HS-27A (cell line): Measurements from ENCODE around the gene SLC9A3.
"Not testable (repeated sequence)": the region's sequence is repeated elsewhere in the genome, so short reads cannot be mapped to it uniquely, and the experiment has no call there.

Experiments
- DNase-seq: peaks from one replicate; pipeline ENCODE4 v3.0.0-alpha.2; 2012; ENCODE audit warnings: low read depth, missing footprints

SLC9A3 gene

DNA sequence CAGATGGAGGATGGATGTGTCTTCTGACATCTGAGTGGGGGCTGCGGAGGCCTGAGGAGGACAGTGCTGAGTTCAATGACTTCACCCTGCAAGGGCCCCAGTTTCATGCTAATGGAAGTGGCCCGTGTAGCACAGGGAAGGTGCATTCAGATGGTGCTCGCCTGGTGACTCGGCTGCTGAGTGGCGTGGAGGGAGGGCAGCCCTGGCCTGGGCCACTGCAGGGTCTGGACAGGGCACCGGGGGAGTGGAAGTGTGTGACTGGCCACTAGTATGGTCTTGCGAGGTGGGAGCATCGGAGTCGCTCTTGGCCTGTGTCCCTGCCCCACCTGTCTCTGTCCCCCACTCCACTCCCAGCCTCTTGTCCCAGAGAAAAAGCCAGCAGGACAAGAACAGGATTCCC lies 1.7 kb upstream of the SLC9A3 start:
- DNase-seq, result no peak

- DNase-seq, result no peak
These were observed 918 bp upstream of the SLC9A3 start for GRCh38 chr5:524973-525761.

DNA sequence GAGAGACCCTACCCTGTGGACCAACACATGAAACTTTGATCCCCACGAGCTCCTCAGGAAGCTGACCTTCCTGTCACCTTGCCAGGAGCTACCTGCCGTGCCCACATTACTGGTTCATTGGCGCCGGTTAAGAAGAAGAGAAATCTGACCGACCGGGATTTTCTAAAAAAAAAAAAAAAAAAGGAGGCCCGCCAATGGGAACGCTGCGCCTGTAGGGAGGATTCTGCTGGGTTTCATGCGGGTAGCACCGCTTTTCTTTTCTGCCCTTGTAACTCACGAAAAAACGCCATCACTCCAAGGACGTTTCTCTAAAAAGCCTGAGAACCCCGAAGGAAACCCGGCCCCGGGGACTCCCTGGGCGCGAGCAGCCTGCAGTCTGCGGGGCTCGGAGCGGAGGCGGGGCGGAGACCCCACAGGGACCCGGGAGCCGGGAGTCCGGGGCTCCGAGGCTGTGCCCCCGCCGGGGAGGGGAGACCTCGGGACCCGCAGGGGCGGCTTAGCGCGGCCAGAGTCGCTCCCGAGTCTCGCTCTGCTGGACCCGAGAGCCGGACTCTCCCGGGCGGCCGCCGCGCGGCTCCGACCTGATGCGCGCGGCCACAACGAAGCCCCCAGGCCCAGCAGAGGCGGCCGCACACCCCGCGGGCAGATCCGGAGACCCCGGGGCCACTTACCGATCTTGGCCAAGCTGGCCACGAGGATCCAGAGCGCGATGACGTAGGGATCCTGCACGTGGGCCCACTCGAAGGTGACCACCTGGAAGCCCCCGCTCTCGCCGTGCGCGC lies 617 bp downstream of the SLC9A3 start:
- DNase-seq, result no peak

DNA sequence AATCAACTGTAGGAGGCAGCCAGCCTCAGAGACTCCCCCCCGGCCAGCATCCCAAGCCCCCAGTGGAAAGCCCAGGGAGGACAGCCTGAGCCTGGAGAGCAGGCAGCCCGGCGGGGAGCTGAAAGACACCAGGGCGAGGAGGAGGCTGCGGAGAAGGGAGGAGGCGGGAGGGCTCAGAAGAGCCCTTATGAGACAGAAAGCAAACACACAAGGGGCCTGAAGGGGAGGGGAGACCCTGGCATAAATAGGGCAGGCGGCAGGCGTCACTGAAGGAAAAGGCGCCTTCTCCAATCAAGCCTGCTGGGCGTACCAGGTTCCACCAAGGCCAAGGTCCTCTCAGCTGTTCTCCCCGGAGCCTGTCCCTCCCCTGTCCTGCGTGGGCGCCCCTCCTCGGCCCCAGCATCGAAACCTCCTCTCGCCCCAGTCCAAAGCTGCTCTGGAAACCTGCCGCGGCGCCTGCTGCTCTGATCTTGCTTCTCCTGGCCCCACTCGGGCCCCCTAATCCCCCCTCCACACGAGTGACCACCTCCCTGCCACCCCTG lies 1.3 kb downstream of the SLC9A3 start:
- DNase-seq, result no peak

DNA sequence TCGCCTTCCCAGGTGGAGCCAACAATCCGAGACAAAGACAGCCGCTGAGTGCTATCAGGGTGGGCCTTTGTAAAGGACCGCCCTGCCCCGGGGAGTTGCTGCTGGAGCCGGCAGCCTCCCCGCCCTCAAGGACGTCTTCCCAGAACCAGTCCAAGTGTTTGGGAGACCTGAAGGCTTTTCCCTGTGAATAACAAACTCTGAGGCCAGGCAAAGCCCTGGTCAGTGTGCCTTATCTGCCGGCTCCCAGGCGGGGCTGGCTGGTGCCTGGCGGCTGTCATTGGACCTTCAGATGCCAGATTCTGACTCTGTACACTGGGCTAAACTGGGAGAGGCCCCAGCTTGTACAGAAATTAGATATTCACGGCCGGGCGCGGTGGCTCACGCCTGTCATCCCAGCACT lies 2.1 kb downstream of the SLC9A3 start:
- no peak for DNase-seq

GRCh38 chr5:521680-522079 lies 2.6 kb downstream of the SLC9A3 start:
- DNase-seq, result no peak

GRCh38 chr5:520850-521226 lies 3.4 kb downstream of the SLC9A3 start:
- no peak for DNase-seq

DNA sequence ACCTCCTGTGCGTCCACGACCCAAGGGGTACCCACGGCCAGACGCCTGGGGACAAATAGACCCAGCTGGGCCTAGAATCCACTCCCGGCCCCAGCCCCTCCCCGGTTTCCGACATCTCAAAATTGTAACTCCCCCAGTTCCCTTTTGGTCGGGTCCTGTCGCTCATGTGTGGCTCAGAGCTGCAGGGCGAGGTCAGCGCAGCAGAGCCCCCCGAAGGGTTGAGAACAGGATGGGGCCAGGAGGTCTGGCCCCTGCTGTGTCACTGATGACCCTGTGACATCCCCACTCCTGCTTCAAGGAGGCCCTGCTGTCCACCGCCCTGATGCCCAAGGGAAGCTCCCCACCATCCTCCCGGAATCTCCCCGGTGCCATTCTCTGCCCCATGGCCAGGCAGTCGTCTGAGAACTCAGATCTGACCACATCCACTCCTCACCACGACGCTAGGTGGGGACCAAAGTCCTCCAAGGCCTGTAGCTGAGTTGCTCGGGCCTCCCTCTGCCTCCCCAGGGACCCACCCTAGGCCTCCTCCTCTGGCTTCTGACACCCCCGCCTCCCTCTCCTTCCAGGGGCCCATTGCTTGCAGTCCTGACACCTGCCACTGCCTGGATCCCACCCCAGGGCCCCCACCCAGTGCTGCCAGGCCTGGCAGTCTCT lies 3.9 kb downstream of the SLC9A3 start:
- no peak for DNase-seq

DNA sequence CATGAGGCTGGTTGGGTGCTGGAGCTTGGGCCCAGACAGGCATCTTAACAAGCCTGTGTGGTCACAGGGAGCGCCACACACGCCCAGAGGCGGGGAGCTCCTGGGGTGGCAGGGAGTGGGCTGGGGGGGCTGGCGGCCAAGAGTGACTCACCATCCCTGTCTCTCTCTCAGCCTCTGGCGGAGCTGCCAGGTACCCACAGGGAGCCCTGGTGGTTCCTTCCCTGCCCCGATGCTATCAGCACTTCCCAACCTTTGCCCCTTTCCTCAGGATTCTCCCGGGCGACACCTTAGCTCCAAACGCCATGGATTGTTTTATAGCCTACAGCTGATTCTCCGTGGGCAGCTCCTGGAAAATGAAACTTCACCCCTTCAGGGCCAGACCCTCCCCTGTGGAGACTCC lies 5.5 kb downstream of the SLC9A3 start:
- no peak for DNase-seq

DNA sequence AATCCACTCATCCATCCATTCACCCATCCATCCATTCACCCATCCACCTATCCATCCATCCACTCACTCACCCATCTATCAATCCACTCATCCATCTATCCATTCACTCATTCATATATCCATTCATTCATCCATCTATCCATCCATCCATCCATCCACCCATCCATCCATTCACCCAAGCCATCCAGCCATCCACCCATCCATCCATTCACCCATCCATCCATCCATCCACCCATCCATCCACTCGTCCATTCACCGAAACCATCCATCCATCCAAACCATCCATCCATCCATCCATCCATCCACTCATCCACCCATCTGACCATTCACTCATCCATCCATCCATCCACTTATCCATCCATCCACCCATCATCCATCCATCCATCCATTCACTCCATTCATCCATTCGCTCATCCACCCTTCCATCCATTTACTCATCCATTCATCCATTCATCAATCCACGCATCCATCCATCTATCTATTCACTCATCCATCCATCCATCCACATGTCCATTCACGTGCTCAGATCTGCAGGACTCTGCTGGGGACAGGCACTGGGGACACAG lies 6.6 kb downstream of the SLC9A3 start:
- no peak for DNase-seq

GRCh38 chr5:516980-517379 lies 7.3 kb downstream of the SLC9A3 start:
- DNase-seq, result no peak

DNA sequence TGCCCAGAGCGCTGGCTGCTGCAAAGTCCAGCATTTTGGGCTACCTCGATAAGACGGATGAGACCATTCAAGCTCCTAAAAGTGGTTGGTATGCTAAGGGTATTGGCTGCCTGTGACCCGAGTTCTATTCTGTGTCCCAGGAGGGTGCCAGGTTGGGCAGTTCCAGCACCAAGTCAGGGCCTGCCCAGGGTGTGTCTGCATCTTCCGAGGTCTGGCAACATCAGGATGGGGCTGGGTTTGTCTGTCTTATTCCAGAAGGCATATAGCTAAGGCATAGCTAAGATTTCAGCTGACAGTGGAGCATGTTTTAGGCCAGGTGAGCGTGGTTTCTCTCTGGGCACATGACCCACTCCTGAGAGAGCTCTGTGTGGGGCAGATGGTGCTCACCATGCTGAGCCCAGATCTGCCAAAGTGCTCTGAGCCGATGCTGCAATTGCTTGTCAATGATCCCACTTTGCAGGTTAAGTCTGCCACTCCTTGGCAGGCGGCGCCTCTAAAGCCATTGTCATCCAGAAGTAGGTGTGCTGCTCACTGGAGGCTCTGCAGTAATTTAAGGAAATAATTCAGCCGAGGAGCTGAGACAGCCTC lies 7.8 kb downstream of the SLC9A3 start:
- DNase-seq, result no peak

GRCh38 chr5:515273-515836 lies 8.9 kb downstream of the SLC9A3 start:
- DNase-seq, result no peak

- no peak for DNase-seq
These were observed 9.6 kb downstream of the SLC9A3 start for GRCh38 chr5:514673-515072.

DNA sequence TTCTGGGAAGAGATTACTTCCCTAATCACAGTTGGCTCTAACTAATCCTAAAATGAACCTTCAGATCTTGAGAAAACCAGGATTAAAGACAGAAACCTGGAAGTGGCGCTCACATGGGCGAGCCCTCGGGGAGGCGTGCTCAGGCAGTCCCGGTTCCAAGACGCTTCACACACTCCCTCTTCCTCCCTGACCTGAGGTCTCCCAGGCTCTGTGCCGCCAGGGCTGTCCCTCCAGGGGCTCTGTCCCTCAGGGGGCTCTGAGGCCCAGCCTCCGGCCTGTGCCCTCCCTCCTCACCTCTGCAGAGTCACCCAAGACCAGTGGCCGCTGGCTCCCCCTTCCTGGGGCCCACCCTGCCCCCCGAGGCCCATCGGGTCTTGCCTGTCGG lies 10.2 kb downstream of the SLC9A3 start:
- no peak for DNase-seq

GRCh38 chr5:513216-514100 lies 10.8 kb downstream of the SLC9A3 start:
- no peak for DNase-seq

- DNase-seq, result no peak
These were observed 12.8 kb downstream of the SLC9A3 start for GRCh38 chr5:511476-511875.

DNA sequence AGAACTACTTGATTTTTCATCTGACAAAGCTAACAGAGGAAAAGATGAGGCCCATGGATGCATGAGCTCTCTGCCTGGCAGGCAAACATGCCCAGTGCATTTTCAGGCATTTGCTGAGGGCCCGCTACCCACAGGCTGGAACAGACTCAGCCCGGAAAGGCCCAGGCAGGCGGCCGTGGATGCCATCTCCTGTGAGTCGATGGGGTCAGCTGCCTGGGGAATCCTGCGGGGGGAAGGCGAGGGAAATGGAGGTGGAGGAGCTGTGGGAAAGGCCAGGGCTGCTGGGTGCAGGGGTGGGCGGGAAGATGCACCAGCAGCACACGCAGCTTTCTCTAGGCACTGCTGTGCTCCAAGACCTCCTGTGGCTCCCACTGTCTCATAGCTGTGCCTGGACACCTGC lies 13.7 kb downstream of the SLC9A3 start:
- no peak for DNase-seq

GRCh38 chr5:509611-510185 lies 14.6 kb downstream of the SLC9A3 start:
- no peak for DNase-seq

DNA sequence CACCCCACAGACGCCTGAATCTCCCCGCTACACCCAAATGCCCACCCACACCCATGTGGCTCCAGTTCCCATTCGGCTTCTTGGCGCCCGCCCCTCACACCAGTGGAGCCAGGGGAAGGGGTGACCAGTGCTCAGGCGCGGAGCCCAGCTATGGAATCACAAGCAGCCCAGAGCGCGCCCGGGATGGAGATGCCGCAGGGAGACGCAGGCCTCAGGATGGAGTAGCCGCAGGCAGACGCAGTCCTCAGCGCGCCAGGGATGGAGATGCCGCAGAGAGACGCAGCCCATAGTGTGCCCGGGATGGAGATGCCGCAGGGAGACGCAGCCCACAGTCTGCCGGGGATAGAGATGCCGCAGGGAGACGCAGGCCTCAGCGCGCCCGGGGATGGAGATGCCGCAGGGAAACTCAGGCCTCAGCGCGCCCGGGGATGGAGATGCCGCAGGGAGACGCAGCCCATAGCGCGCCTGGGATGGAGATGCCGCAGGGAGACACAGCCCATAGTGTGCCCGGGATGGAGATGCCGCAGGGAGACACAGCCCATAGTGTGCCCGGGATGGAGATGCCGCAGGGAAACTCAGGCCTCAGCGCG lies 16.2 kb downstream of the SLC9A3 start:
- not testable (repeated sequence) for DNase-seq
